ENCODE measurements around the gene SMIM5. TPM values are rescaled to one million over a fixed set of nuclear protein-coding genes. Genes with fewer than 3 reads are reported as not detected.

Gene SMIM5
- total RNA-seq, 1 experiment from 2014 or later = not detected

GRCh38 chr17:75689441-75689873 lies 56.2 kb downstream of the SMIM5 start:
- Histone ChIP-seq H4K20me1 (ENCODE audit: insufficient read depth, low read depth, low read length) (peaks cover 10% of the 10 kb centered on the region; the same call in 1 of the 2 replicates), H3K36me3 (ENCODE audit: insufficient read depth, low read length) (0 out of 2 replicates have a peak, but pooled peaks cover 5% of the 10 kb centered on the region), H3K9me3 (ENCODE audit: low read length) (no peaks in the 10 kb centered on the region), H3K9ac (ENCODE audit: low read length) (no peak overlapping the region), H3K27ac (ENCODE audit: low read length) (no peak overlapping the region), H3K79me2 (ENCODE audit: low read length) (peaks cover 73% of the 10 kb centered on the region), H3K4me1 (ENCODE audit: low read length) (peaks cover 5% of the 10 kb centered on the region; the same call in 1 of the 2 replicates), H3K27me3 (ENCODE audit: low read length) (no peaks in the 10 kb centered on the region), H3K9me2 (replicated peaks; ENCODE audit: insufficient read depth, low read length) (no peaks in the 10 kb centered on the region), H3K4me2 (ENCODE audit: low read depth, low read length, poor library complexity, severe bottlenecking) (no peak overlapping the region), H3K4me3 (ENCODE audit: low read length) (no peak overlapping the region), H2AFZ (ENCODE audit: low read length) (no peak overlapping the region)
- no peak for DNase-seq

Other genes starting within 250 kb of the SMIM5 start
- 106 and 193 TPM in 2 replicates for gene GRB2, start 227.8 kb upstream of the SMIM5 start, total RNA-seq (2014; rRNA removed; shearing (Covaris generic); ENCODE audit: low replicate concordance)
- gene TMEM94, start 176.8 kb upstream of the SMIM5 start, total RNA-seq (2014; rRNA removed; shearing (Covaris generic); ENCODE audit: low replicate concordance) = 20.5 and 20.7 TPM in 2 replicates
- gene CASKIN2, start 117.9 kb upstream of the SMIM5 start, total RNA-seq (2014; rRNA removed; shearing (Covaris generic); ENCODE audit: low replicate concordance) = not detected in 2 replicates
- gene TSEN54, start 116.9 kb upstream of the SMIM5 start, total RNA-seq (2014; rRNA removed; shearing (Covaris generic); ENCODE audit: low replicate concordance) = 25.5 and 42.8 TPM in 2 replicates
- 6.1 and 7.6 TPM in 2 replicates for gene LLGL2, start 107.7 kb upstream of the SMIM5 start, total RNA-seq (2014; rRNA removed; shearing (Covaris generic); ENCODE audit: low replicate concordance)
- gene MYO15B, start 45.6 kb upstream of the SMIM5 start, total RNA-seq (2014; rRNA removed; shearing (Covaris generic); ENCODE audit: low replicate concordance) = 3.8 and 8.0 TPM in 2 replicates
- gene RECQL5, start 33.7 kb downstream of the SMIM5 start, total RNA-seq (2014; rRNA removed; shearing (Covaris generic); ENCODE audit: low replicate concordance) = 29.4 and 68.7 TPM in 2 replicates
- 26.5 and 49.2 TPM in 2 replicates for gene SAP30BP, start 33.9 kb downstream of the SMIM5 start, total RNA-seq (2014; rRNA removed; shearing (Covaris generic); ENCODE audit: low replicate concordance)
- 0.11 and 0.19 TPM in 2 replicates for gene ITGB4, start 88.0 kb downstream of the SMIM5 start, total RNA-seq (2014; rRNA removed; shearing (Covaris generic); ENCODE audit: low replicate concordance)
- 23.9 and 28.3 TPM in 2 replicates for gene GALK1, start 131.8 kb downstream of the SMIM5 start, total RNA-seq (2014; rRNA removed; shearing (Covaris generic); ENCODE audit: low replicate concordance)
- 22.9 and 49.0 TPM in 2 replicates for gene UNK, start 151.4 kb downstream of the SMIM5 start, total RNA-seq (2014; rRNA removed; shearing (Covaris generic); ENCODE audit: low replicate concordance)
- gene UNC13D, start 211.0 kb downstream of the SMIM5 start, total RNA-seq (2014; rRNA removed; shearing (Covaris generic); ENCODE audit: low replicate concordance) = 30.9 and 52.5 TPM in 2 replicates
- 27.9 and 42.7 TPM in 2 replicates for gene WBP2, start 221.9 kb downstream of the SMIM5 start, total RNA-seq (2014; rRNA removed; shearing (Covaris generic); ENCODE audit: low replicate concordance)
- gene TRIM47, start 245.1 kb downstream of the SMIM5 start, total RNA-seq (2014; rRNA removed; shearing (Covaris generic); ENCODE audit: low replicate concordance) = 7.9 and 16.4 TPM in 2 replicates